SH-SY5Y (cell line): ENCODE results near the gene FUT8.

ENCODE experiments used
- GATA2 ChIP-seq: IDR thresholded peaks from 2 replicates; pipeline ENCODE4 v1.6.1; 2011; ENCODE audit warnings: mild to moderate bottlenecking, low read depth, low read length
- GATA3 ChIP-seq: IDR thresholded peaks from 2 replicates; pipeline ENCODE4 v1.6.1; 2011; ENCODE audit warnings: low read depth, mild to moderate bottlenecking, low read length, moderate library complexity

GRCh38 chr14:65552724-65553123, 140.2 kb downstream of the FUT8 start:
- no peak for TF ChIP-seq GATA3
- TF ChIP-seq GATA2, result no peak
